HTERT RPE-1 (cell line): ENCODE results near the gene PTPN2.

Source experiments
- in situ Hi-C: fragments of 300-500 bp; cut with MboI; formaldehyde crosslinking; loops from 4 replicates; pipeline ENCODE4 v1.14.3; 2020; ENCODE audit warnings: low sequenced_read_pairs

The PTPN2 gene

GRCh38 chr18:12750715-12751502 lies 133.1 kb downstream of the PTPN2 start:
- in situ Hi-C loops = loop anchor here (25.0 kb wide), 1 partner anchor 161 kb away; no protein-coding TSS in a partner anchor

- in situ Hi-C loops = loop anchor here (25.0 kb wide), 1 partner anchor 162 kb away; no protein-coding TSS in a partner anchor
Measured at GRCh38 chr18:12750076-12750714, 133.8 kb downstream of the PTPN2 start.

- in situ Hi-C loops = no loop called here
Measured at GRCh38 chr18:12749121-12749520, 134.9 kb downstream of the PTPN2 start.

GRCh38 chr18:12748671-12749070 lies 135.4 kb downstream of the PTPN2 start:
- in situ Hi-C loops = no loop called here

GRCh38 chr18:12747530-12748315 lies 136.3 kb downstream of the PTPN2 start:
- in situ Hi-C loops = no loop called here

- in situ Hi-C loops = no loop called here
Measured at GRCh38 chr18:12745095-12745795, 138.8 kb downstream of the PTPN2 start.

GRCh38 chr18:12744103-12744502 lies 139.9 kb downstream of the PTPN2 start:
- in situ Hi-C loops = no loop called here

GRCh38 chr18:12742453-12742852 lies 141.6 kb downstream of the PTPN2 start:
- in situ Hi-C loops = no loop called here
